ENCODE results near the gene EPS8L3. TPM values are rescaled to one million over a fixed set of nuclear protein-coding genes. Genes with fewer than 3 reads are reported as not detected.

The EPS8L3 gene
- total and polyA plus RNA-seq, 9 of the 15 experiments (the other 6 are each of a cell fraction or from before 2014, with no cell fraction given), result 0.09 to 0.42 (median 0.14) TPM; not detected in 5

- in situ Hi-C loops (cut with MboI), result loop anchor here (5.0 kb wide), 1 partner anchor 130 kb away; no protein-coding TSS in a partner anchor
- FAIRE-seq (no peak), ATAC-seq (no peak), DNase-seq (ENCODE audit: extremely low read depth in 1 of 4, low spot score in 3 of 4) (no peak)
- H3K79me2 ChIP-seq (ENCODE audit: control insufficient read depth, insufficient read depth, low read length), result no peaks in the 10 kb centered on the region
- no peak overlapping the region for H3K4me3 ChIP-seq
- BruUV-seq (replicated peaks), result no TSS peak
- H4K20me1 ChIP-seq (replicated peaks; ENCODE audit: control insufficient read depth, insufficient read depth, low read length), result no peaks in the 10 kb centered on the region
- 57% methylated on average over 6 of the region's 6 CpGs for WGBS (ENCODE audit: insufficient coverage, low coverage, missing lambda C conversion rate)
- peaks cover 11 to 12% of the 10 kb centered on the region in 2 experiments; a peak in 3 of 5 replicates for H3K4me1 ChIP-seq (replicated peaks in 1 of 2; ENCODE audit: control insufficient read depth in 2 of 2, insufficient read depth in 2 of 2, low read length in 2 of 2)
- H3K9ac ChIP-seq (ENCODE audit: insufficient read depth in 1 of 2, low read depth in 2 of 2, low read length in 2 of 2), result 0 out of 4 replicates have a peak overlapping the region, but pooled peaks of 1 of the 2 experiments have one; percentile 16
- peaks cover 4 to 29% of the 10 kb centered on the region in 2 experiments for H3K27me3 ChIP-seq (ENCODE audit: control insufficient read depth in 2 of 2, insufficient read depth in 2 of 2, low read length in 2 of 2)
- CTCF ChIA-PET (ENCODE audit: low intra/inter-chr PET ratio), result interaction anchor here (0.9 to 5.2 kb wide), 4 partner anchors 123 to 274 kb away, joined by 4 to 77 read pairs (median 21); no protein-coding TSS in a partner anchor
- intact Hi-C loops (cut with micrococcal nuclease), result loop anchor here (1.0 kb wide), 3 partner anchors 54 to 226 kb away; no protein-coding TSS in a partner anchor
- no peaks in the 10 kb centered on the region for H3K9me1 ChIP-seq (ENCODE audit: control insufficient read depth, insufficient read depth, low read length)
- no peak overlapping the region for H3K4me2 ChIP-seq (ENCODE audit: insufficient read depth, low read length)
- no peaks in the 10 kb centered on the region for H3K36me3 ChIP-seq (ENCODE audit: control insufficient read depth, insufficient read depth, low read length)
- H3K27ac ChIP-seq (ENCODE audit: extremely low read depth, low read depth, low read length), result no peak overlapping the region
- peak overlapping the region; percentile 66; the same call in 1 of the 2 replicates for H2AFZ ChIP-seq (ENCODE audit: low read depth, low read length)
- H3K9me3 ChIP-seq (replicated peaks; ENCODE audit: control insufficient read depth, insufficient read depth, low read depth, low read length), result no peaks in the 10 kb centered on the region
- POLR2A ChIA-PET, result interaction anchor here (0.5 to 10.2 kb wide), 4 partner anchors 207 to 233 kb away, joined by 3 to 99 read pairs (median 4); partner anchors contain the start of genes AHCYL1 and GNAI3
- TF ChIP-seq ZNF140 (CRISPR knock-in tag; IDR thresholded peaks at IDR 0.05), result no peak
- TF ChIP-seq MAX (CRISPR knock-in tag; IDR thresholded peaks at IDR 0.05), result no peak
- TF ChIP-seq STAT5A (IDR thresholded peaks at IDR 0.05; ENCODE audit: borderline replicate concordance, low read length), result no peak
- TF ChIP-seq SFPQ (IDR thresholded peaks at IDR 0.05; ENCODE audit: low read depth, low read length), result no peak
- no peak for TF ChIP-seq RFX7 (CRISPR knock-in tag; IDR thresholded peaks at IDR 0.05)
- TF ChIP-seq ZNF3 (CRISPR knock-in tag; IDR thresholded peaks at IDR 0.05), result no peak
- TF ChIP-seq RNF2 (IDR thresholded peaks at IDR 0.05), result no peak
- no peak for TF ChIP-seq NR2C1 (IDR thresholded peaks at IDR 0.05)
- TF ChIP-seq NR2C1 (tag; IDR thresholded peaks at IDR 0.05), result no peak
- TF ChIP-seq E2F3 (CRISPR knock-in tag; IDR thresholded peaks at IDR 0.05), result no peak
- no peak for TF ChIP-seq IRF1 (CRISPR knock-in tag; IDR thresholded peaks at IDR 0.05; ENCODE audit: borderline replicate concordance)
- no peak for TF ChIP-seq YY1 (IDR thresholded peaks at IDR 0.05; ENCODE audit: borderline replicate concordance in 1 of 3, control insufficient read depth in 1 of 3, extremely low read depth in 1 of 3, insufficient read depth in 3 of 3, insufficient read length in 1 of 3, insufficient replicate concordance in 2 of 3, low read depth in 1 of 3, low read length in 2 of 3)
- no peak for TF ChIP-seq ZBTB26 (CRISPR knock-in tag; IDR thresholded peaks at IDR 0.05)
- no peak for TF ChIP-seq DDX20 (tag; IDR thresholded peaks at IDR 0.05; ENCODE audit: low read depth)
- no peak for TF ChIP-seq USF1 (CRISPR knock-in tag; IDR thresholded peaks at IDR 0.05)
- TF ChIP-seq ZNF444 (CRISPR knock-in tag; IDR thresholded peaks at IDR 0.05), result no peak
- no peak for TF ChIP-seq ZNF165 (CRISPR knock-in tag; IDR thresholded peaks at IDR 0.05; ENCODE audit: borderline replicate concordance)
Measured at GRCh38 chr1:109772658-109773202, 9.0 kb upstream of the EPS8L3 start.
